ENCODE data around the gene HSPA1L.

DNA sequence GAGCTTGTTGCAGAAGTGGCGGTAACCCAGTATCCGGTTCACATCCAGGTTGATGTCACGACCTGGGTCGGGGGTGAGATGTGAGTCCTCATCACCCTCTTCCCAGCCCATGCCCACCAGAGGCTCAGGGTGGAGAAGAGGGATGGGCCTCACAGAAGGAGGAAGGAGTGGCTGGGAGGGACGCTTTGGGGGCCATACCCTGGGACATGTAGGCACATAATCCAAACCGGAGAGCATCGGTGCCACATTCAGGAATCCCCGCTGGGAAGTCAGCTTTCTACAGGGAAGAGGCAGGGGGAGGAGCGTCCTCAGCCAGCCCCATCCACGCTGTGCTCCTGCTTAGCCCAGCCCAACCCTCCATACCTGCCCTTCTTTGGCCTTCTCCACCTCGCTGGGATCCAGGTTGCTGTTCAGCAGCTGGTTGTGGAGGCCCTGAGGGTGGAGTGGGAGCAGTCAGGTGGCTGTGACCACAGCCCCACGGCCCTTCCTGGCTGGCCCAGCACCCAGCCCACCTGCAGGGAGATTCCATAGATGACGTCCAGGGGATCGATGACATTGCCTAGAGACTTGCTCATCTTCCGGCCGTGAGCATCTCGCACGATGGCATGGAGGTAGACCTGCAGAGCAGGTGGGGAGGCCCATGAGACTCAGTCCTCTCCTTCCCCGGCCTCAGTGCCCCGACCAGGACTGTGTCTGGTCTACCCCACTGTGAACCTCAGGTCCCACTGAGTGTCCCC is 34.4 kb downstream of the HSPA1L start:
- TF ChIP-seq CTCF (IDR thresholded peaks at IDR 0.05; ENCODE audit: extremely low read depth in 1 of 2, insufficient read depth in 1 of 2, low read depth in 1 of 2, low read length in 2 of 2) (no peak), POLR2A (IDR thresholded peaks at IDR 0.05; ENCODE audit: low read depth, low read length) (no peak), EZH2 (IDR thresholded peaks at IDR 0.05; ENCODE audit: borderline replicate concordance, low read depth, low read length, severe bottlenecking) (no peak), MYC (IDR thresholded peaks at IDR 0.05; ENCODE audit: low read depth, low read length) (no peak), GATA2 (IDR thresholded peaks at IDR 0.05; ENCODE audit: insufficient read depth, insufficient read length, low read depth, low read length) (no peak), POLR2AphosphoS5 (IDR thresholded peaks at IDR 0.05; ENCODE audit: insufficient read depth, low read depth, low read length) (no peak)
- TF ChIP-seq, protein P1, sequence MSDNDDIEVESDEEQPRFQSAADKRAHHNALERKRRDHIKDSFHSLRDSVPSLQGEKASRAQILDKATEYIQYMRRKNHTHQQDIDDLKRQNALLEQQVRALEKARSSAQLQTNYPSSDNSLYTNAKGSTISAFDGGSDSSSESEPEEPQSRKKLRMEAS (IDR thresholded peaks at IDR 0.05; ENCODE audit: insufficient read depth, insufficient read length), result no peak
